DMS 273 (cell line): Measurements from ENCODE around the gene HOXB13.

Experiments
- DNase-seq: peaks from one replicate; lab custom pipeline; 2025; ENCODE audit not compliant: unreplicated experiment; lab: John Stamatoyannopoulos, UW

HOXB13 gene

GRCh38 chr17:48728232-48729231 lies at the start of gene HOXB13:
Gene HOXB13, minus strand, starts transcription at chr17:48728750. Its CDS starts 157 bp downstream, at chr17:48728593.
- DNase-seq, result peak; percentile 43

- no peak for DNase-seq
These were observed 48.1 kb upstream of the HOXB13 start for GRCh38 chr17:48776602-48777001.

- no peak for DNase-seq
These were observed 44.7 kb upstream of the HOXB13 start for GRCh38 chr17:48773245-48773644.

- no peak for DNase-seq
These were observed 42.4 kb upstream of the HOXB13 start for GRCh38 chr17:48770954-48771353.

- no peak for DNase-seq
These were observed 40.6 kb upstream of the HOXB13 start for GRCh38 chr17:48769009-48769675.

- DNase-seq, result no peak
These were observed 38.8 kb upstream of the HOXB13 start for GRCh38 chr17:48767263-48767774.

- DNase-seq, result no peak
These were observed 32.6 kb upstream of the HOXB13 start for GRCh38 chr17:48761114-48761513.

- DNase-seq, result no peak
These were observed 31.9 kb upstream of the HOXB13 start for GRCh38 chr17:48760411-48760810.

GRCh38 chr17:48759288-48759687 lies 30.7 kb upstream of the HOXB13 start:
- no peak for DNase-seq

- DNase-seq, result no peak
These were observed 29.0 kb upstream of the HOXB13 start for GRCh38 chr17:48757524-48757961.

GRCh38 chr17:48756830-48757251 lies 28.3 kb upstream of the HOXB13 start:
- DNase-seq, result no peak

- no peak for DNase-seq
These were observed 26.8 kb upstream of the HOXB13 start for GRCh38 chr17:48755356-48755755.

- DNase-seq, result no peak
These were observed 26.1 kb upstream of the HOXB13 start for GRCh38 chr17:48754500-48755261.

- no peak for DNase-seq
These were observed 25.4 kb upstream of the HOXB13 start for GRCh38 chr17:48753794-48754499.

- no peak for DNase-seq
These were observed 24.1 kb upstream of the HOXB13 start for GRCh38 chr17:48752399-48753288.

- DNase-seq, result no peak
These were observed 23.3 kb upstream of the HOXB13 start for GRCh38 chr17:48751733-48752398.

GRCh38 chr17:48751172-48751571 lies 22.6 kb upstream of the HOXB13 start:
- DNase-seq, result peak; percentile 27

GRCh38 chr17:48749621-48750553 lies 21.3 kb upstream of the HOXB13 start:
- DNase-seq, result no peak
